GM21367 (cell line): ENCODE measurements around the gene AP4S1.
"Not testable (repeated sequence)": the region's sequence is repeated elsewhere in the genome, so short reads cannot be mapped to it uniquely, and the experiment has no call there.

Experiments used
- ATAC-seq: cut with Tn5 transposase; IDR thresholded peaks from one replicate; pipeline ENCODE4 v1.9.1; 2021; ENCODE audit not compliant: unreplicated experiment

The AP4S1 gene

GRCh38 chr14:31004007-31004406, 21.4 kb upstream of the AP4S1 start:
- not testable (repeated sequence) for ATAC-seq

GRCh38 chr14:31006703-31007102, 18.7 kb upstream of the AP4S1 start:
- ATAC-seq = no peak

GRCh38 chr14:31009836-31010574, 15.4 kb upstream of the AP4S1 start:
- no peak for ATAC-seq

GRCh38 chr14:31010935-31011334, 14.5 kb upstream of the AP4S1 start:
- ATAC-seq = no peak

- ATAC-seq = no peak
Observed at GRCh38 chr14:31013841-31014240, 11.6 kb upstream of the AP4S1 start.

- ATAC-seq = no peak
Observed at GRCh38 chr14:31018057-31018645, 7.3 kb upstream of the AP4S1 start.

GRCh38 chr14:31020834-31021575, 4.4 kb upstream of the AP4S1 start:
- no peak for ATAC-seq

GRCh38 chr14:31021576-31021949, 3.9 kb upstream of the AP4S1 start:
- ATAC-seq = no peak

GRCh38 chr14:31022386-31022785, 3.1 kb upstream of the AP4S1 start:
- no peak for ATAC-seq

- ATAC-seq = no peak
Observed at GRCh38 chr14:31024010-31024480, 1.4 kb upstream of the AP4S1 start.

GRCh38 chr14:31024577-31025366, 677 bp upstream of the AP4S1 start:
- ATAC-seq = no peak

- no peak for ATAC-seq
Observed at GRCh38 chr14:31026077-31026449, 614 bp downstream of the AP4S1 start, which contains the start of gene STRN3. Gene STRN3 (minus strand): TSS chr14:31026379. CDS start chr14:31026185, 194 bp downstream.

- ATAC-seq = peak; percentile 94
Observed at GRCh38 chr14:31026450-31027235, 1.2 kb downstream of the AP4S1 start.

GRCh38 chr14:31027847-31028246, 2.4 kb downstream of the AP4S1 start:
- ATAC-seq = no peak

GRCh38 chr14:31029016-31029970, 3.8 kb downstream of the AP4S1 start:
- ATAC-seq = no peak

GRCh38 chr14:31030469-31030868, 5.0 kb downstream of the AP4S1 start:
- no peak for ATAC-seq

- no peak for ATAC-seq
Observed at GRCh38 chr14:31036552-31036951, 11.1 kb downstream of the AP4S1 start.

- ATAC-seq = no peak
Observed at GRCh38 chr14:31037709-31038221, 12.3 kb downstream of the AP4S1 start.
